ENCODE data around the gene P2RX5.

DNA sequence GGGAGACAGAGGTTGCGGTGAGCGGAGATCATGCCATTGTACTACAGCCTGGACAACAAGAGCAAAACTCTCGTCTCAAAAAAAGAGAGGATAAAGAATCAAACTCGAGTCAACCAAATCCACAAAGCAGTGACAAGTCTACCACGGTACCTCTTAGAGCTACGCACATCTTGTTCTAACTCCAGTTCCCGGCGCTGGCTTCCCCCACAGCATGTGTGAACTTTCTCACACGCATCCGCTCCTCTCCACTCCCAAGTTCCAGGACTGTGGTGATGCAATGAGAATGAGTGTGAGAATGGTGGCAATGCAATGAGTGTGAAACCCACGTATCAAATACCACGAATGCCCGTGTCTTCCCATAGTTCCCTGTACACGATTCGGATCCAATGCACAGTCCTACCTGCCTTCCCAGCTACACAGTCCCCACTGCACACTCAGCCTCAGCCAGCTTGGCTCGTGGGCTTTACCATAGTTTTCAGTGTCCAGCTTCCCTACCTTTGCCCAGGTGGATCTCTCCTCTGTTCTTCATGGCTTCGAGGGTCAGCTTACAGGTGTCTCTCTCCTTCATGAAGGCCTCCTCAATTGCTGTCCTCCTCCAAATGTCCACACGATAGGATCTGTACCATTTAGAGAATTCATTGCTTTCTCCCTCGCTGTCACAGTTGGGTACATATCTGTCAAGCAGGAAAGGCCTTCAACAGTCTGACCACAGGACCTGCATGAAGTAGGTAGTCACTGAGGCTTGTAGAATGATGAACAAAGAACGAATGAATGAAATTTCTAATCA, 9.2 kb upstream of the P2RX5 start:
- TF ChIP-seq POLR2A (IDR thresholded peaks at IDR 0.05): no peak
- TF ChIP-seq, protein P1, sequence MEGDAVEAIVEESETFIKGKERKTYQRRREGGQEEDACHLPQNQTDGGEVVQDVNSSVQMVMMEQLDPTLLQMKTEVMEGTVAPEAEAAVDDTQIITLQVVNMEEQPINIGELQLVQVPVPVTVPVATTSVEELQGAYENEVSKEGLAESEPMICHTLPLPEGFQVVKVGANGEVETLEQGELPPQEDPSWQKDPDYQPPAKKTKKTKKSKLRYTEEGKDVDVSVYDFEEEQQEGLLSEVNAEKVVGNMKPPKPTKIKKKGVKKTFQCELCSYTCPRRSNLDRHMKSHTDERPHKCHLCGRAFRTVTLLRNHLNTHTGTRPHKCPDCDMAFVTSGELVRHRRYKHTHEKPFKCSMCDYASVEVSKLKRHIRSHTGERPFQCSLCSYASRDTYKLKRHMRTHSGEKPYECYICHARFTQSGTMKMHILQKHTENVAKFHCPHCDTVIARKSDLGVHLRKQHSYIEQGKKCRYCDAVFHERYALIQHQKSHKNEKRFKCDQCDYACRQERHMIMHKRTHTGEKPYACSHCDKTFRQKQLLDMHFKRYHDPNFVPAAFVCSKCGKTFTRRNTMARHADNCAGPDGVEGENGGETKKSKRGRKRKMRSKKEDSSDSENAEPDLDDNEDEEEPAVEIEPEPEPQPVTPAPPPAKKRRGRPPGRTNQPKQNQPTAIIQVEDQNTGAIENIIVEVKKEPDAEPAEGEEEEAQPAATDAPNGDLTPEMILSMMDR (IDR thresholded peaks at IDR 0.05): no peak

Data from adrenal gland (tissue), 5 donors.